NB4 (cell line): Measurements from ENCODE around the gene CCHCR1.

Experiments used
- CTCF ChIP-seq: IDR thresholded peaks from one replicate; pipeline ENCODE4 v1.5.1; 2012; ENCODE audit warnings: low read depth, low read length
- MYC ChIP-seq: IDR thresholded peaks from 2 replicates; pipeline ENCODE4 v1.6.1; 2011; ENCODE audit warnings: low read depth, low read length

- TF ChIP-seq CTCF: no peak
- no peak for TF ChIP-seq MYC
These were observed 31.8 kb downstream of the CCHCR1 start for GRCh38 chr6:31125586-31126363.
